ENCODE data around the gene ADCY6.

- no peak for TF ChIP-seq POLR2A (IDR thresholded peaks at IDR 0.05; ENCODE audit: low read depth, low read length)
- TF ChIP-seq CTCF (IDR thresholded peaks at IDR 0.05; ENCODE audit: extremely low read depth in 1 of 2, insufficient read depth in 1 of 2, low read depth in 1 of 2, low read length in 2 of 2), result no peak
- no peak for TF ChIP-seq MYC (IDR thresholded peaks at IDR 0.05; ENCODE audit: low read depth, low read length)
- no peak for TF ChIP-seq EZH2 (IDR thresholded peaks at IDR 0.05; ENCODE audit: borderline replicate concordance, low read depth, low read length, severe bottlenecking)
- TF ChIP-seq FOS (IDR thresholded peaks at IDR 0.05; ENCODE audit: borderline replicate concordance, insufficient read depth, low read length), result no peak
- no peak for TF ChIP-seq POLR2AphosphoS5 (IDR thresholded peaks at IDR 0.05; ENCODE audit: insufficient read depth, low read depth, low read length)
- TF ChIP-seq MAX (IDR thresholded peaks at IDR 0.05; ENCODE audit: insufficient read depth, insufficient read length), result no peak
- no peak for TF ChIP-seq JUN (IDR thresholded peaks at IDR 0.05; ENCODE audit: borderline replicate concordance, insufficient read depth, insufficient read length, low read depth)
These were observed 60.1 kb downstream of the ADCY6 start for GRCh38 chr12:48728807-48729206.
